Heart left ventricle (tissue), 13 donors: ENCODE data around the gene PLA2G4A.

Experiments
- POLR2A ChIP-seq, 2 donors: fragments of 450-650 bp; IDR thresholded peaks; one replicate each; pipeline ENCODE4 v1.6.1; 2017; ENCODE audit warnings: antibody characterized with exemption in 2 of 2, mild to moderate bottlenecking in 2 of 2, moderate library complexity in 2 of 2
- TF ChIP-seq, protein P1 (sequence below), 12 donors: fragments of 200-600 bp; sonication (generic) in 4 of 12; IDR thresholded peaks; one replicate each; pipeline versions ENCODE4 v1.5.0 to v1.8.0; 2018 to 2022; ENCODE audit warnings: antibody characterized with exemption in 12 of 12, mild to moderate bottlenecking in 5 of 12
- donor health status: ischemic (EF 13 %, LVEDD 7.1; RV severe dilation, severe dysfunction).
- donor health status: DM: no; HTN: yes; CAD: no.
- donor health status: DM: no; HTN: no; CAD: no.
- donor health status: ischemic (EF 25% LVEDD 6.9; RV normal size, moderate dysfunction).
- donor health status: ischemic (EF 25% LVEDD 5.7; RV mildly dilated, moderate dysfunction).
- donor health status: ischemic (EF 35%, LVEDD 5.7; RV mildly dilated, moderate dysfunction).
- donor health status: nonischemic (EF 11% LVEDD 7.7; RV severe dilation, severe dysfunction).
- donor health status: DM: yes; HTN: yes; CAD: no.
- donor health status: PGD.
- donor health status: ischemic (EF 29% LVEDD 5.4; RV normal size, mild dysfunction).
- donor health status: nonischemic (EF 23%, LVEDD 6.1; RV moderate dilation, normal function).

DNA sequence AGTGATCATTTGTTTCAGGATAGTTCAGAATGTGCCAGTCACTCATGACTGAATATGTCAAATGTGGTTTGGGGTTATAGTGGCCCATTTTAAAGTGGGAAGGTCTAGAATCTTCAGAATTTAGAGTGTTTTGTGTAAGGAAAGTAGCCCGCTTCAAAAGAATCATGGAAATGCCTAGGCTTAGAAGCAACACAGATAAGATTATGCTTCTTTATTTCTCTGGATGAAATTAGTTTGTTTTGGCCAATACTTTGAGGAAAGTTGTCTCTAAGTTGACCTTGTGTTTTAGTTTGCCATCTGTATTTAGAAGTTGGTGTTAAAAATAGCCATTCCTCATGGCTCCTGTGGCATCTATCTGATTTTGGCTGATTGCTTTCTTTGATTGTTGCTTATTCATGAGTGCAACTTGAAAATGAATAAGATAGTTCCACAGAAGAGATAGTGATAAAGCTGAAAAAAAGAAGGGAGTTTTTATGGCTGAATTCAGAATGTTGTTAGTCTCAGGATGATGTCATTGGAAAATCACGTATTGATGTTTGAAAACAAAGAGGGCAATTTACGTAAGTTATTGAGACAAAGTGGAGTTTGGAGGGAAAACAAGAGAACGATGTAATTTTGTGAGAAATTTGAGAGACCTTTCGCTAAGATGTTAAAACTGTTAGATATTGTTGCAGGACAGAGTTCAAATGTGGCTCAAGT lies 71.9 kb downstream of the PLA2G4A start:
- TF ChIP-seq, protein P1, sequence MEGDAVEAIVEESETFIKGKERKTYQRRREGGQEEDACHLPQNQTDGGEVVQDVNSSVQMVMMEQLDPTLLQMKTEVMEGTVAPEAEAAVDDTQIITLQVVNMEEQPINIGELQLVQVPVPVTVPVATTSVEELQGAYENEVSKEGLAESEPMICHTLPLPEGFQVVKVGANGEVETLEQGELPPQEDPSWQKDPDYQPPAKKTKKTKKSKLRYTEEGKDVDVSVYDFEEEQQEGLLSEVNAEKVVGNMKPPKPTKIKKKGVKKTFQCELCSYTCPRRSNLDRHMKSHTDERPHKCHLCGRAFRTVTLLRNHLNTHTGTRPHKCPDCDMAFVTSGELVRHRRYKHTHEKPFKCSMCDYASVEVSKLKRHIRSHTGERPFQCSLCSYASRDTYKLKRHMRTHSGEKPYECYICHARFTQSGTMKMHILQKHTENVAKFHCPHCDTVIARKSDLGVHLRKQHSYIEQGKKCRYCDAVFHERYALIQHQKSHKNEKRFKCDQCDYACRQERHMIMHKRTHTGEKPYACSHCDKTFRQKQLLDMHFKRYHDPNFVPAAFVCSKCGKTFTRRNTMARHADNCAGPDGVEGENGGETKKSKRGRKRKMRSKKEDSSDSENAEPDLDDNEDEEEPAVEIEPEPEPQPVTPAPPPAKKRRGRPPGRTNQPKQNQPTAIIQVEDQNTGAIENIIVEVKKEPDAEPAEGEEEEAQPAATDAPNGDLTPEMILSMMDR (IDR thresholded peaks at IDR 0.05) = no peak
- TF ChIP-seq POLR2A (IDR thresholded peaks at IDR 0.05) = no peak
